Tibial artery (tissue), 4 donors: ENCODE results near the gene URB1.

ENCODE experiments used
- DNase-seq, 2 donors: peaks; one replicate each; pipeline ENCODE4 v3.0.0-alpha.2; 2019
- H3K27ac ChIP-seq, 2 donors: fragments of 200-600 bp; sonication (generic) in 1 of 2; 1 replicate in 1 of 2; 2 replicates in 1 of 2; pipeline ENCODE4 v1.5.1; 2018 to 2019; ENCODE audit warnings: mild to moderate bottlenecking in 1 of 2
- H3K27me3 ChIP-seq, 2 donors: fragments of 200-600 bp; sonication (generic) in 1 of 2; one replicate each; pipeline versions ENCODE4 v1.5.1 to v1.6.0; 2016 to 2019
- H3K36me3 ChIP-seq, 3 donors: fragments of 200-600 bp; sonication (generic) in 2 of 3; one replicate each; pipeline ENCODE4 v1.5.1; 2016 to 2019; ENCODE audit warnings: mild to moderate bottlenecking in 2 of 3
- H3K4me1 ChIP-seq, 4 donors: fragments of 200-600 bp; sonication (generic) in 2 of 4; 1 replicate in 3 of 4; 2 replicates in 1 of 4; pipeline ENCODE4 v1.5.1; 2016 to 2019
- H3K4me3 ChIP-seq, 2 donors: fragments of 200-600 bp; sonication (generic) in 1 of 2; 1 replicate in 1 of 2; 2 replicates in 1 of 2; pipeline ENCODE4 v1.5.1; 2018 to 2019; ENCODE audit warnings: mild to moderate bottlenecking in 2 of 2
- H3K9me3 ChIP-seq, 3 donors: fragments of 200-600 bp; sonication (generic) in 1 of 3; one replicate each; pipeline ENCODE4 v1.5.1; 2016 to 2019
- CTCF ChIP-seq, 2 experiments: fragments of 200-600 bp in 1 of 2; fragments of 450-650 bp in 1 of 2; IDR thresholded peaks; one replicate each; pipeline ENCODE4 v1.5.1; 2017 to 2019; ENCODE audit warnings: antibody characterized with exemption in 2 of 2, mild to moderate bottlenecking in 1 of 2, moderate library complexity in 1 of 2
- intact Hi-C: fragments of 100-400 bp; cut with DNase I; formaldehyde crosslinking; loops from one replicate; pipeline ENCODE4 v1.15.0; 2023; ENCODE audit warnings: low total_unique reads

Gene URB1

GRCh38 chr21:32422064-32422463 is 29.3 kb upstream of the URB1 start:
- no peak for DNase-seq
- Histone ChIP-seq H3K9me3 (peaks cover 0 to 4% (median 0%) of the 10 kb centered on the region in 3 donors), H3K27ac (no peak overlapping the region), H3K27me3 (no peaks in the 10 kb centered on the region), H3K4me1 (peaks cover 0 to 36% (median 17%) of the 10 kb centered on the region in 4 donors), H3K4me3 (no peak overlapping the region), H3K36me3 (peaks cover 0 to 16% (median 4%) of the 10 kb centered on the region in 3 donors)
- intact Hi-C loops = no loop called here
- no peak for TF ChIP-seq CTCF (IDR thresholded peaks at IDR 0.05)

- Histone ChIP-seq H3K4me1 (peaks cover 0 to 41% (median 37%) of the 10 kb centered on the region in 4 donors), H3K27me3 (no peaks in the 10 kb centered on the region), H3K36me3 (peaks cover 0 to 27% (median 10%) of the 10 kb centered on the region in 3 donors), H3K9me3 (peaks cover 0 to 4% (median 0%) of the 10 kb centered on the region in 3 donors), H3K27ac (no peak overlapping the region), H3K4me3 (no peak overlapping the region)
- TF ChIP-seq CTCF (IDR thresholded peaks at IDR 0.05) = no peak
- DNase-seq = no peak
- intact Hi-C loops = loop anchor here (5.0 kb wide), 1 partner anchor 39 kb away; no protein-coding TSS in a partner anchor
Observed at GRCh38 chr21:32418146-32418545, 25.3 kb upstream of the URB1 start.

- intact Hi-C loops = loop anchor here (5.0 kb wide), 1 partner anchor 42 kb away; no protein-coding TSS in a partner anchor
Observed at GRCh38 chr21:32415451-32416398, 22.9 kb upstream of the URB1 start.

GRCh38 chr21:32414579-32415358 is 22.0 kb upstream of the URB1 start:
- intact Hi-C loops = loop anchor here (5.0 kb wide), 2 partner anchors 43 to 153 kb away; no protein-coding TSS in a partner anchor
- H3K4me3 ChIP-seq = peak overlapping the region; percentile 73 to 87
- peak overlapping the region; percentile 93 to 98 for H3K27ac ChIP-seq
- DNase-seq = no peak
- TF ChIP-seq CTCF (IDR thresholded peaks at IDR 0.05) = peak; percentile 7 to 22
- H3K36me3 ChIP-seq = peaks cover 0 to 27% (median 10%) of the 10 kb centered on the region in 3 donors
- H3K4me1 ChIP-seq = peaks cover 0 to 49% (median 45%) of the 10 kb centered on the region in 4 donors
- no peaks in the 10 kb centered on the region for H3K27me3 ChIP-seq
- no peaks in the 10 kb centered on the region for H3K9me3 ChIP-seq

More at GRCh38 chr21:32415451-32416398, 22.9 kb upstream of the URB1 start:
- peaks cover 0 to 27% (median 10%) of the 10 kb centered on the region in 3 donors for H3K36me3 ChIP-seq
- no peak for DNase-seq
- no peak for TF ChIP-seq CTCF (IDR thresholded peaks at IDR 0.05)
- peak overlapping the region in 1 of 2 donors; percentile 93 for H3K27ac ChIP-seq
- H3K4me1 ChIP-seq = peaks cover 0 to 49% (median 41%) of the 10 kb centered on the region in 4 donors
- H3K9me3 ChIP-seq = no peaks in the 10 kb centered on the region
- no peaks in the 10 kb centered on the region for H3K27me3 ChIP-seq
- H3K4me3 ChIP-seq = no peak overlapping the region
